Hepatocyte (in vitro differentiated cells): ENCODE data around the gene CD36. TPM values are rescaled to one million over a fixed set of nuclear protein-coding genes. Genes with fewer than 3 reads are reported as not detected.

ENCODE experiments used
- DNase-seq: peaks from one replicate; pipeline ENCODE4 v3.0.0-alpha.2; 2016; ENCODE audit warnings: low spot score
- H2AFZ ChIP-seq: fragments of 200-600 bp; sonication (generic); 2 replicates; pipeline ENCODE4 v1.6.0; 2016; ENCODE audit warnings: antibody characterized with exemption, mild to moderate bottlenecking
- H3K27ac ChIP-seq: fragments of 200-600 bp; sonication (generic); 2 replicates; pipeline ENCODE4 v1.5.1; 2016; ENCODE audit warnings: mild to moderate bottlenecking
- H3K27me3 ChIP-seq: fragments of 200-600 bp; sonication (generic); 2 replicates; pipeline ENCODE4 v1.6.1; 2016
- H3K36me3 ChIP-seq: fragments of 200-600 bp; sonication (generic); replicated peaks from 2 replicates; pipeline ENCODE4 v1.5.1; 2016; ENCODE audit warnings: low read depth; ENCODE audit not compliant: insufficient read depth
- H3K4me1 ChIP-seq: fragments of 200-600 bp; sonication (generic); 2 replicates; pipeline ENCODE4 v1.5.1; 2016; ENCODE audit warnings: mild to moderate bottlenecking, moderate library complexity; ENCODE audit not compliant: insufficient read depth
- H3K4me2 ChIP-seq: fragments of 200-600 bp; sonication (generic); 2 replicates; pipeline ENCODE4 v1.6.0; 2016
- H3K4me3 ChIP-seq: fragments of 200-600 bp; sonication (generic); 2 replicates; pipeline ENCODE4 v1.5.1; 2016; ENCODE audit warnings: mild to moderate bottlenecking
- H3K79me2 ChIP-seq: fragments of 200-600 bp; sonication (generic); 2 replicates; pipeline ENCODE4 v1.6.0; 2017; ENCODE audit warnings: mild to moderate bottlenecking
- H3K9me2 ChIP-seq: fragments of 200-600 bp; sonication (generic); replicated peaks from 2 replicates; pipeline ENCODE4 v1.6.0; 2017; ENCODE audit warnings: mild to moderate bottlenecking; ENCODE audit not compliant: insufficient read depth
- H3K9me3 ChIP-seq: fragments of 200-600 bp; sonication (generic); 2 replicates; pipeline ENCODE4 v1.5.1; 2016; ENCODE audit warnings: low read depth, mild to moderate bottlenecking
- H4K20me1 ChIP-seq: fragments of 200-600 bp; sonication (generic); 2 replicates; pipeline ENCODE4 v1.6.0; 2016; ENCODE audit warnings: mild to moderate bottlenecking; ENCODE audit not compliant: insufficient read depth, poor library complexity, severe bottlenecking
- CTCF ChIP-seq: fragments of 200-600 bp; sonication (generic); IDR thresholded peaks from 2 replicates; pipeline ENCODE4 v1.5.1; 2016; ENCODE audit warnings: antibody characterized with exemption, mild to moderate bottlenecking; ENCODE audit not compliant: poor library complexity
- EZH2 ChIP-seq: fragments of 200-600 bp; sonication (generic); IDR thresholded peaks from 2 replicates; pipeline ENCODE4 v1.6.1; 2016; ENCODE audit warnings: antibody characterized with exemption, mild to moderate bottlenecking, borderline replicate concordance
- EZH2phosphoT487 ChIP-seq: fragments of 200-600 bp; sonication (generic); IDR thresholded peaks from one replicate; pipeline ENCODE4 v1.6.1; 2018; ENCODE audit warnings: antibody characterized with exemption, mild to moderate bottlenecking, low read depth, moderate library complexity; ENCODE audit not compliant: unreplicated experiment, severe bottlenecking
- WGBS: methylation state at CpG from one replicate; pipeline ENCODE4 v1.1.6; 2016; ENCODE audit warnings: low lambda C conversion rate; ENCODE audit errors: missing lambda C conversion rate; 5-methylcytosine and 5-hydroxymethylcytosine counted together
- polyA plus RNA-seq: library from polyadenylated mRNA; unstranded; fragments of >200 nt; fragmentation: Nextera tagmentation; extraction: Ambion mirVana; gene quantifications from 2 replicates; pipeline ENCODE4 v1.2.1, GENCODE V29; 2016
- total RNA-seq: library from RNA; depleted of rRNA; stranded (reverse); fragments of >200 nt; gene quantifications from 2 replicates; pipeline ENCODE4 v1.2.3, GENCODE V29; 2014

The CD36 gene
- total and polyA plus RNA-seq, 2 experiments from 2014 or later = 5.4 to 22.6 TPM

- Histone ChIP-seq H3K27me3 (no peaks in the 10 kb centered on the region), H3K4me2 (no peak overlapping the region), H3K9me3 (no peaks in the 10 kb centered on the region), H4K20me1 (no peaks in the 10 kb centered on the region), H3K27ac (no peak overlapping the region), H3K9me2 (no peaks in the 10 kb centered on the region), H3K4me3 (no peak overlapping the region), H3K4me1 (peaks cover 4% of the 10 kb centered on the region), H3K36me3 (no peaks in the 10 kb centered on the region), H3K79me2 (no peaks in the 10 kb centered on the region), H2AFZ (no peak overlapping the region)
- TF ChIP-seq EZH2phosphoT487 = no peak
- no peak for TF ChIP-seq CTCF
- no peak for TF ChIP-seq EZH2
- DNase-seq = no peak
- 82% methylated on average over 7 of the region's 7 CpGs for WGBS
Observed at GRCh38 chr7:80593869-80594586, 44.4 kb upstream of the CD36 start.

- no peak for DNase-seq
- H4K20me1 ChIP-seq = no peaks in the 10 kb centered on the region
- H3K4me3 ChIP-seq = no peak overlapping the region
- H3K4me2 ChIP-seq = no peak overlapping the region
- H3K9me2 ChIP-seq = no peaks in the 10 kb centered on the region
- H3K36me3 ChIP-seq = no peaks in the 10 kb centered on the region
- no peaks in the 10 kb centered on the region for H3K27me3 ChIP-seq
- WGBS = 74% methylated on average over 4 of the region's 4 CpGs
- no peak overlapping the region for H2AFZ ChIP-seq
- no peaks in the 10 kb centered on the region for H3K79me2 ChIP-seq
- H3K27ac ChIP-seq = no peak overlapping the region
- no peak for TF ChIP-seq CTCF
- no peak for TF ChIP-seq EZH2
- TF ChIP-seq EZH2phosphoT487 = no peak
- H3K9me3 ChIP-seq = no peaks in the 10 kb centered on the region
- peaks cover 4% of the 10 kb centered on the region for H3K4me1 ChIP-seq
Observed at GRCh38 chr7:80596933-80597517, 41.4 kb upstream of the CD36 start.

- Histone ChIP-seq H4K20me1 (no peaks in the 10 kb centered on the region), H3K27ac (no peak overlapping the region), H3K9me2 (no peaks in the 10 kb centered on the region), H3K36me3 (no peaks in the 10 kb centered on the region), H2AFZ (no peak overlapping the region), H3K4me3 (no peak overlapping the region), H3K4me2 (no peak overlapping the region), H3K9me3 (no peaks in the 10 kb centered on the region), H3K27me3 (no peaks in the 10 kb centered on the region), H3K79me2 (no peaks in the 10 kb centered on the region), H3K4me1 (peaks cover 4% of the 10 kb centered on the region)
- TF ChIP-seq EZH2 (no peak), CTCF (no peak), EZH2phosphoT487 (no peak)
- DNase-seq = no peak
Observed at GRCh38 chr7:80597875-80598274, 40.6 kb upstream of the CD36 start.
